Omental fat pad (tissue), 4 donors: Measurements from ENCODE around the gene IL1RN. TPM values are rescaled to one million over a fixed set of nuclear protein-coding genes. Genes with fewer than 3 reads are reported as not detected.

ENCODE experiments used
- ATAC-seq: fragments of 150-250 bp; one replicate; pipeline ENCODE4 v1.9.1; 2016; ENCODE audit warnings: mild to moderate bottlenecking, moderate library complexity; ENCODE audit not compliant: low FRiP score
- DNase-seq: peaks from one replicate; pipeline ENCODE4 v3.0.0-alpha.2; 2019; ENCODE audit warnings: low spot score
- total RNA-seq, 4 donors: library from RNA; depleted of rRNA; stranded (reverse); fragments of >200 nt; gene quantifications; one replicate each; pipeline ENCODE4 v1.1.0, GENCODE V29; 2016
- TF ChIP-seq, protein P1 (sequence below), 3 donors: fragments of 450-650 bp; IDR thresholded peaks; one replicate each; pipeline ENCODE4 v1.5.1; 2016 to 2017; ENCODE audit warnings: antibody characterized with exemption in 3 of 3, mild to moderate bottlenecking in 3 of 3, moderate library complexity in 2 of 3

IL1RN gene
- total RNA-seq, 4 donors from 2014 or later: 4.8 to 114 (median 7.1) TPM

DNA sequence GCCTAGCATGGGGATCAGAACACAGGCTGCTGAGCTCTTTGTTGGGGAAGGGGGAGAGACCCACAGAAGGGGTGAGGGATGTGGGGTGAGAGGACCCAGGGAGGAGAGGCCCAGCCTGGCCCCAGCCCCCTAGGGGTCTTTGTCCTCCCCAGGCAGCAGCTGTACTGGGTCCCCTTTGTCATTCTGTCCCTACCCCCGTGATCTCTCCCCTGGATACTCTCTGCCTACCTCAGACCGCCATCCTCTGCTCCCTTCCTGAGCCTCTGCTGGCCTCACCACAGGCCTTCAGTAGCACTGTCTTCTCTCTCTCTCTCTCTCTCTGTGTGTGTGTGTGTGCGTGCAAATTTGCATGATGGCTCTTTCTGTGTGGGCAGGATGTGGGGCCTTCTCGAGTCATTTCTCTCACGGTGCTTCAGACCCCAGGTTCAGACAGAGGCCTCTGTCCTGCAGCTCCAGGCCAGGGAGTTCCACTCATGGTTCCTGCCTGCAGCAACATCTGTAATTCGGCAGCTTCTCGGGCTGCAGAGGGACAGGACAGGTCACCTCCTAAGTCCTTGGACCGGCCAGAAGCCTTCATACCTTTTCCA, 47.7 kb downstream of the IL1RN start:
- DNase-seq: no peak
- no peak for ATAC-seq
- TF ChIP-seq, protein P1, sequence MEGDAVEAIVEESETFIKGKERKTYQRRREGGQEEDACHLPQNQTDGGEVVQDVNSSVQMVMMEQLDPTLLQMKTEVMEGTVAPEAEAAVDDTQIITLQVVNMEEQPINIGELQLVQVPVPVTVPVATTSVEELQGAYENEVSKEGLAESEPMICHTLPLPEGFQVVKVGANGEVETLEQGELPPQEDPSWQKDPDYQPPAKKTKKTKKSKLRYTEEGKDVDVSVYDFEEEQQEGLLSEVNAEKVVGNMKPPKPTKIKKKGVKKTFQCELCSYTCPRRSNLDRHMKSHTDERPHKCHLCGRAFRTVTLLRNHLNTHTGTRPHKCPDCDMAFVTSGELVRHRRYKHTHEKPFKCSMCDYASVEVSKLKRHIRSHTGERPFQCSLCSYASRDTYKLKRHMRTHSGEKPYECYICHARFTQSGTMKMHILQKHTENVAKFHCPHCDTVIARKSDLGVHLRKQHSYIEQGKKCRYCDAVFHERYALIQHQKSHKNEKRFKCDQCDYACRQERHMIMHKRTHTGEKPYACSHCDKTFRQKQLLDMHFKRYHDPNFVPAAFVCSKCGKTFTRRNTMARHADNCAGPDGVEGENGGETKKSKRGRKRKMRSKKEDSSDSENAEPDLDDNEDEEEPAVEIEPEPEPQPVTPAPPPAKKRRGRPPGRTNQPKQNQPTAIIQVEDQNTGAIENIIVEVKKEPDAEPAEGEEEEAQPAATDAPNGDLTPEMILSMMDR (IDR thresholded peaks at IDR 0.05): no peak

DNA sequence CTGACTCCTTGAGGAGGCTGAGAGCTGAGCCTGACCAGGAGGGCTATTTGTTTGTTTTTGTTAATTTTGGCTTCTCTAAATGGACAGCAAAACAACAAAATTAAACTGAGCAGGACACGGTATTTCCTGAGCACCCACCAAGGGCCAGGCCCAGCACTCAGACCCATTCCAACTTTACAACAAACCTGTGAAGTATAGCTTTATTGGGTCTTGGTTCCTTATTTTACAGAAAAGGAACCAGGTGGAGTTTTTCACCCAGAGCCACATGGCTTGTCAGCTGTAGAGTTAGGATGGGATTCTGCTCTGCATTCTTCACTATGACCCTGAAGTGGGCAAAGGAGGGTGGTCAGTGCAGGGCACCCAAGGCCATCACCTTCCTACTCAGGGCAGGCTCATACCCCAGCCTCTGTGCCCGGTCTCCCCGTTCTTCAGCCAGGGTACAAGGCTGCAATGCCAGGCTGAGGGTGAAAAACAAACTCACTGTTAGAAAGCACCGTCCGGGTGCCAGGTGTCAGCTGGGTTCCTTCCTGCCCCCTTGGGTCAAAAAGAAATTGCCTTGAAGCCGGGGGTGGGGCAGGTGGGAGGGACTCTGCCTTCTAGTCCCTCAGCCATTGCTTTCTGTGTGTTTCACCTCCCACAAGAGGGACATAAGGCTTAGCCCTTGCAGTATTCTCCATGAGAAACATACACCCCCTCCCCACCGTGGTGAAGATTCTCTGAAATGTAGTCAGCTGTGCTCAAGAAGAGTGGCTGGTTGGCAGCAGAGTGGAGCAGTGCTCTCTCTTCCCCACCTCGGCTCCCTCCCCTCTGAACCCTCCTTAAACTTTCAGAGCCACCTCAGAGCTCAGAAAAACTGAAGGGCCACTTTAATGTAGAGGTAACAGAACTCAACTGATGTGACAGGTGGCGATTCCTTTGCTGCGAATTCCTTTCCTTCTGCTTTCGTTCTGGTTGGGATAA, 48.6 kb downstream of the IL1RN start:
- no peak for ATAC-seq
- DNase-seq: no peak
- TF ChIP-seq, protein P1 (IDR thresholded peaks at IDR 0.05): no peak

DNA sequence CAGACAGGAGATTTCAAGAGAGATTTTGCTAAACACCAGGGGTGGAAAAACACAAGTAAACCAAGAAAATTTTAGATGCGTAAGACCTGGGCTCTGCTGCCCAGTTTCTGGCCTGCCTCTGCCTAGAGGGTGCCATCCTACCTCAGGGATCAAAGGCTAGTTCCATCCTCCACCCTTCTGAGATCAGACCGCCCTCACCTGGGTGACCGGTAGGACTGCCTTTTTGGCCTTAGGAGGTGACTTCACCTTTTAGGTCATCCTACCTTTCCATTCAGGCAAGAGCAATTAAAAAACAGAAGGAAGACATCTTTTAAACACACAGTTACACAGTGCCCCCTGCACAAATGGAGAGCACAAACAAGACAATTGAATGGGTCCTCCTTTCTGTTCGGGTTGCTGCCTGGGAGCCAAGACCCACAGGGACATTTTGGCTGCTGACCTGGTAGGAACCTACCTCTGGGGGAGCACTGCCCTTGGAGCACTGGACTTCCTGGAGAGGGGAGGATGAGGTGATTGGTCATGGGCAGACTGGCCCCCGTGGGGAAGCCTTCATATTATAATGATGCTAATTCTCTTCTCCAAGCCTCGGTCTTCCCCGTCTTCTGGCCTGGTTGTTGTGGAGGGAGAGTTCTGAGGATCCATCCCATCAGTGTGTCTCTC, 49.4 kb downstream of the IL1RN start:
- DNase-seq (no peak), ATAC-seq (no peak)
- TF ChIP-seq, protein P1 (IDR thresholded peaks at IDR 0.05): no peak

DNA sequence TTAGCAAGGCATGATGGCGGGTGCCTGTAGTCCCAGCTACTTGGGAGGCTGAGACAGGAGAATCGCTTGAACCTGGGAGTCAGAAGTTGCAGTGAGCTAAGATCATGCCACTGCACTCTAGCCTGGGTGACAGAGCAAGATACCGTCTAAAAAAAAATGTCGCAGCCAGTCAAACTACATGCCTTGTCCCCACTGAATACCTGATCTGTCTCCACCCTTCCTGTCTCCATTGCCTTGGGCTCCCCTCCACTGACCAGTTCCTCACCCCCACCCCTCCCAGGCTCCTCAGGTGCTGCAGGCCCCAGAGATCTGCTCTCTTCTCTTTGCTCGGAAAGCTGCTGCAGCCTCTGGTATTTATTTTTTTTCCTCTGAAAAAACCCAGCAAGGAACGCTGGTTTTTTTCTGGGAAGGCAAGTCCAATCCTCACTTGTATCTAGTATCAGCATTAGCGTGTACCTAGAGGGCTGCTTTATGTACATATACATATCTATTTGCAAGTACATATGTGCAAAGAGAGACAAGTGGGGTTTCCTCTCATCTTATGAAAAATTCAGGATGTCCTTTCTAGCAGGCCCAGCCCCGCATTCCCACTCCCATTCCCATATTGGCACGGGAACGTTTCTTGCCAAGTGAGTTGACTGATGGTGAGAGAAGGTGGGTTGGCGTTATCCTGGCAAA, 50.8 kb downstream of the IL1RN start:
- DNase-seq (no peak), ATAC-seq (no peak)

DNA sequence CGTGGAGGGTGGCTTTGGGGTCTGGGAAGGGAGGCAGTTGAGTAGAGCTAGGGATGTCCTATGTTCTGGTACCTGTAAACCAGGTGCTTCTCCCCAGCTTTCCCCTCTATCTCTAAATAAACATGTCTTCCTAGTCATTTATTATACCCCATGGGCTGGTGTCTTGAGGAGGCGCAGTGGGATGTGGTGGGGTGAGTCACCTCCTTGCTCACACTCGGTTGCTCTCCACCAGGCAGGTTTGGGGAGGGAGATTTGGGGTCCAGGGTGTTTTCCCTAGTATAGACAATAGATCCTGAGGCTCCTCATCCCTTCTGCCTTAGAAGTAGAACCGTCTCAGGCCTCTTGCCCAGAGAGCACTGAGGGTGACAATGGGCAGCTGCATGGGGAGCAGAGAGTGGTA, 51.5 kb downstream of the IL1RN start:
- ATAC-seq: no peak
- no peak for DNase-seq
- TF ChIP-seq, protein P1 (IDR thresholded peaks at IDR 0.05): no peak

More for the DNA sequence above, 50.8 kb downstream of the IL1RN start:
- TF ChIP-seq, protein P1 (IDR thresholded peaks at IDR 0.05): no peak

DNA sequence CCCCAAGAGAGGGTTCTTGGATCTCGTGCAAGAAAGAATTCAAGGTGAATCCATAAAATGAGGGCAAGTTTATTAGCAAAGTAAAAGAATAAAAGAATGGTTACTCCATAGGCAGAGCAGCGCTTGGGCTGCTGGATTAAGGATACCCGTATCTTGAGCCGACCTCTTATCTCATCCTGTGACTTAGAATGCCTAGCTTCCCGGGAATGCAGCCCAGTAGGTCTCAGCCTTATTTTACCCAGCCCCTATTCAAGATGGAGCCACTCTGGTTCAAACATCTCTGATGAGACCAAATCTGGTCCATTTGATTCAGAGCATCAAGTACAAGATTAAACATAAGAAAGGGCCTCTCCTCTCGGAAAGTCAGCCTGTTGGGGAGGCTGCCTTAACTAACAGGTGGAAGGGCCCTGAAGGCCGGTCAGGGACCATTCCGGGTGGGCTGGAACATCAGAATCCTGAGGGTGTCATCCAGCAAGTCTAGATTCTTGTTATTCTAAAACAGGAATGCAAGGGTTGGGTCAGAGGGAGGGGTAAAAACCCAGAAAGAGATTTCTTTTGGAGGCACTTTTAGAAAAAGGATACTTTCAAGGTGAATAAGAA, 52.1 kb downstream of the IL1RN start:
- ATAC-seq: no peak
- DNase-seq: no peak
- TF ChIP-seq, protein P1 (IDR thresholded peaks at IDR 0.05): no peak
